ENCODE measurements around the gene SPTLC1.

- TF ChIP-seq CTCF (conservative IDR thresholded peaks at IDR 0.05; ENCODE audit: low read depth, low read length) (no peak), EZH2 (IDR thresholded peaks at IDR 0.05; ENCODE audit: borderline replicate concordance, low read depth, low read length, poor library complexity, severe bottlenecking) (no peak)
Observed at GRCh38 chr9:92147030-92147851, 32.0 kb upstream of the SPTLC1 start.
